HUES64 (cell line): ENCODE measurements around the gene FIBIN.

Experiments
- H3K27ac ChIP-seq: 2 replicates; pipeline ENCODE4 v1.7.0; 2013; ENCODE audit warnings: low read depth, low read length, inconsistent platforms
- H3K27me3 ChIP-seq: 2 replicates; pipeline ENCODE4 v1.6.1; 2013; ENCODE audit warnings: mild to moderate bottlenecking, low read length; ENCODE audit not compliant: insufficient read depth
- H3K36me3 ChIP-seq: 2 replicates; pipeline ENCODE4 v1.6.1; 2013; ENCODE audit warnings: mild to moderate bottlenecking, low read length; ENCODE audit not compliant: insufficient read depth
- H3K4me1 ChIP-seq: 2 replicates; pipeline ENCODE4 v1.6.1; 2013; ENCODE audit warnings: mild to moderate bottlenecking, low read length, moderate library complexity; ENCODE audit not compliant: insufficient read depth
- H3K4me3 ChIP-seq: 2 replicates; pipeline ENCODE4 v1.5.1; 2013; ENCODE audit warnings: mild to moderate bottlenecking, low read length, moderate library complexity
- H3K9ac ChIP-seq: 2 replicates; pipeline ENCODE4 v1.6.1; 2013; ENCODE audit warnings: mild to moderate bottlenecking, low read depth, low read length
- H3K9me3 ChIP-seq: 2 replicates; pipeline ENCODE4 v1.6.1; 2013; ENCODE audit warnings: low read depth, low read length; ENCODE audit not compliant: insufficient read depth
- WGBS: fragments of 150-250, 120-280 bp; methylation state at CpG from one replicate; pipeline ENCODE4 v1.1.7; 2013; ENCODE audit warnings: missing lambda C conversion rate; 5-methylcytosine and 5-hydroxymethylcytosine counted together

FIBIN gene

DNA sequence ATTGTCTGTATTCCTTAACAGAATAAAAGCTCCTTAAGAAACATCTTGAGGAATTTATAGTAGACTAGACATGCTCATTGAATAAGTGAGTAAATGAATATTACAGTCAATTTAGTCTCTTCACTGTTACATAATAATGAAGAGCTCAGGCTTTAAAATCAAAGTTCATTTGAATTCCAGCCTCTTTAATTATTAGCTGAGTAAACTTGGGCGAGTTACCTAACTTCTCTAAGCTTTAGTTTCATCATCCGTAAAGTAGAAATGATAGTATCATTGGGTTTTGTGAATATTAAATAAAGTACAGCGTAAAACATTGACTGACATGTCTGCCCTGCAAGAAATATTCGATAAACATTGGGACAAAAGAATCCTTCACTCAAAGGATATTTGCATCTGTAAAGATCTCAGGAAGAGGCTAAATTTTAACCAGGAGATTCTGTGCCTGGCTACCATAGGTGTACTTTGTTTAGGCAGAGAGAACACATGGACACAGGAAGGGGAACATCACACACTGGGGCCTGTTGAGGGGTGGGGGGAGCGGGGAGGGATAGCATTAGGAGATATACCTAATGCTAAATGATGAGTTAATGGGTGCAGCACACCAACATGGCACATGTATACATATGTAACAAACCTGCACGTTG, 31.5 kb downstream of the FIBIN start:
- Histone ChIP-seq H3K9ac (no peak overlapping the region), H3K9me3 (no peaks in the 10 kb centered on the region), H3K27ac (no peak overlapping the region), H3K4me3 (no peak overlapping the region), H3K36me3 (no peaks in the 10 kb centered on the region), H3K4me1 (0 out of 2 replicates have a peak, but pooled peaks cover 3% of the 10 kb centered on the region), H3K27me3 (no peaks in the 10 kb centered on the region)
- 95% methylated on average over 4 of the region's 6 CpGs for WGBS

DNA sequence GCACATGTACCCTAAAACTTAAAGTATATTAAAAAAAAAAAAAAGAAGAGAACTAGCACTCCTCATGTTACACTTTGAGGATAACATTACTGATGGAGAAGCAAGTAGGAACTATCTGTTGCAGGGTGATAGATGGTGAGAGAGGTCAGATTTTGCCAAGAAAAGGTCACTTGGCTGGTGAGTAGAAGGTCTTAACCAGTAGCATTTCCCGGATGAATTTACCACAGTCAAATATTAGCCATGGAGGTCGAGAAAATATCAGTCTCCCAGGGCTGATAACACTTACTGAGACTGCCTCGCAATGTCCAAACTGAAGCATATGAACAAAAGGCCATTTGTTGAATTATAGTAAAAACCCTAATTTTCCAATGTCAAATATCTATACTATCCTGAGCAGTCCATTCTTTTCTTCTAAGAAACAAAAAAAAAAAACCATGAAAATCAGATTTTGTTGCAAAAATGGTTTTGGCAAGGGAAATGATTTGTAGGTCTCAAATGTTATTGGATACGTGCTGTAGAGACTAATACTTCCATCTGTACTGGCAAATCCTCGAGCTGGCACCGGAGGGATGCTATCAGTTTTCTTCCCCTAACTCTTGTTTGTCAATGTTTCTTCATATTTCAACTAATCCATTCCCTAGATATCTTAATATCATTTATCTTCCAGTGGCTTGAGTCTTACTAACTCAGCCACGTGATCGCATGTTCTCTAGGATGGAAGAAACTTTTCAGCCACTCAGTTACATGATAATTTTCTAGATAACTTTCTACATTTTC, 32.2 kb downstream of the FIBIN start:
- Histone ChIP-seq H3K4me3 (no peak overlapping the region), H3K9me3 (no peaks in the 10 kb centered on the region), H3K4me1 (0 out of 2 replicates have a peak, but pooled peaks cover 3% of the 10 kb centered on the region), H3K36me3 (no peaks in the 10 kb centered on the region), H3K27ac (no peak overlapping the region), H3K27me3 (no peaks in the 10 kb centered on the region), H3K9ac (no peak overlapping the region)
- WGBS: 96% methylated on average over 8 of the region's 8 CpGs

DNA sequence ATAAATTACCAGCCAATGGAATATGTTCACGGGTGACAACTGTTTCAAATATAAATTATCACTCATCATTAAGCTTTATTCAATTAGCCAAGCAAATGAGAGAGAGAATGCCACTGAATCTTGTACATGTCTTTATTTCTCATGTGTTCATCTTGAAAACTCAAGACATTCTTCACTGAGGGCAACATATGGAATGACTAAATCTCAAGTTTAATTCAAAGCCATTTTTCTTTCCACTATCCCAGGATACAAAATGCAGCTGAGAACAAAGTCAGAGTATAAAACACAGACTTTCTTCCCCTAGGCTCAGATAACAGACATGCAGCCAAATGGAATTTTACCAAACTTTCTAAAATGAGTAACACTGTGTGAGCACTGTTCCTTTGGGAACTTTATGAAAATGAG, 34.7 kb downstream of the FIBIN start:
- no peaks in the 10 kb centered on the region for H3K27me3 ChIP-seq
- H3K27ac ChIP-seq: no peak overlapping the region
- no peaks in the 10 kb centered on the region for H3K9me3 ChIP-seq
- 0 out of 2 replicates have a peak, but pooled peaks cover 3% of the 10 kb centered on the region for H3K4me1 ChIP-seq
- WGBS: 93% methylated on average over 1 of the region's 1 CpG
- H3K36me3 ChIP-seq: no peaks in the 10 kb centered on the region
- H3K4me3 ChIP-seq: no peak overlapping the region
- no peak overlapping the region for H3K9ac ChIP-seq

DNA sequence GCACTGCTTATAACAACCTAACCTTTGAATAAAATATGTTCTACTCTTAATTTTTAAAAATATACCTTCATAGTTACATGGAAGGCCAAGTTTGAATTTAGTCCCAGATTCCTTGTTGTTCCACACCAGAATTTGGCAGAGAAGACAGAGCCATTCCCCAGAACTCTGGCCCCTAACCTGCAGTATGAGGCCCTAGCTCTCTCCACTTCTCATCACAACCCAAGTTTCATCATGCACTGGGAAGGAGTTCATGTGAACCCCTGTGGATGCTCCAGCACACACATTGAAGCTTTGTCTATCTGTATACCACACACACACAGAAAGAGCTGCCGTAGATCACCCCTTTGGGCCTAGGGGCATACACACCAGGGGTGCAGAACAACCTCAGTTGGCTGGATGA, 36.1 kb downstream of the FIBIN start:
- WGBS: 80% methylated on average over 1 of the region's 1 CpG
- Histone ChIP-seq H3K9ac (no peak overlapping the region), H3K4me3 (no peak overlapping the region), H3K9me3 (no peaks in the 10 kb centered on the region), H3K27ac (no peak overlapping the region), H3K4me1 (0 out of 2 replicates have a peak, but pooled peaks cover 3% of the 10 kb centered on the region), H3K36me3 (no peaks in the 10 kb centered on the region), H3K27me3 (no peaks in the 10 kb centered on the region)

DNA sequence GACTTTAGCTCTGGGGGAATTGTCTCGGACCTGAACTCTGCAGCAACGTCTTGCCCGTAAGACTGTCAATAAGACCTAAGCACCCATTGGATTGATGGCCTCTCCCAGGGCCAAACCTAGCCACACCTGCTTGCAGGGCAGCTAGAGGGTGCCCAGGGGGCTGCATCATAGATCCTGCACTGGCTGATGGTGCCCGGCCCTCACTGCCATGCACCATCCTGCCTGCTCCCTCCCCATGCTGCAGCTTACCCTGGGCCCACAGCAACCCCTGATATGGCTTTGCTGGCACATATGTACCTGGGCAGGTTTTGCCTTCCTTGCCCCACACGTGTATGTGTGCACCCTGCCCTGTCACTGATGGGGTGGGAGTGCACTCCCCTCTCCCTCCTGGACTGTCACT, 37.8 kb downstream of the FIBIN start:
- Histone ChIP-seq H3K36me3 (no peaks in the 10 kb centered on the region), H3K4me3 (no peak overlapping the region), H3K27ac (no peak overlapping the region), H3K4me1 (no peaks in the 10 kb centered on the region), H3K9me3 (no peaks in the 10 kb centered on the region), H3K9ac (no peak overlapping the region), H3K27me3 (no peaks in the 10 kb centered on the region)
- 88% methylated on average over 5 of the region's 5 CpGs for WGBS

DNA sequence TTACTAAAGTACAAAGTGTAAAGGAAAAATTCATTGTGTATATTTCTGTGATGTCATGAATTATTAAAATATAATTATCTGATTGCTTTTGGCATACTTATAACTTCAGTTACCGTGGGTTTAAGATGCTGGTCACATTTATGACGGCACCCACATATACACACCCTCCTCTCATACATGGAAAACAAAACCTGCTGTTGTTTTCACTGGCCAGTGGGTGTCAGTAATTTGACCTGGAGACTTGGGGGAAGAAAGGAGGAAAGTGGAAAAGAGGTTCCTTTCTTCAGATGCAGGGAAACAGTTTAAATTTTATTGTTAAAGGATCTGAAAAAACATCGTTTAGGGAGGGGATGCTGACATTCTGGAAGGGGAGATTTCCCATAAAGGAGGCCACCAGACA, 46.0 kb downstream of the FIBIN start:
- Histone ChIP-seq H3K4me3 (no peak overlapping the region), H3K27me3 (no peaks in the 10 kb centered on the region), H3K4me1 (peaks cover 9% of the 10 kb centered on the region; the same call in 1 of the 2 replicates), H3K36me3 (no peaks in the 10 kb centered on the region), H3K27ac (no peak overlapping the region), H3K9me3 (no peaks in the 10 kb centered on the region), H3K9ac (no peak overlapping the region)
- 77% methylated on average over 3 of the region's 3 CpGs for WGBS

DNA sequence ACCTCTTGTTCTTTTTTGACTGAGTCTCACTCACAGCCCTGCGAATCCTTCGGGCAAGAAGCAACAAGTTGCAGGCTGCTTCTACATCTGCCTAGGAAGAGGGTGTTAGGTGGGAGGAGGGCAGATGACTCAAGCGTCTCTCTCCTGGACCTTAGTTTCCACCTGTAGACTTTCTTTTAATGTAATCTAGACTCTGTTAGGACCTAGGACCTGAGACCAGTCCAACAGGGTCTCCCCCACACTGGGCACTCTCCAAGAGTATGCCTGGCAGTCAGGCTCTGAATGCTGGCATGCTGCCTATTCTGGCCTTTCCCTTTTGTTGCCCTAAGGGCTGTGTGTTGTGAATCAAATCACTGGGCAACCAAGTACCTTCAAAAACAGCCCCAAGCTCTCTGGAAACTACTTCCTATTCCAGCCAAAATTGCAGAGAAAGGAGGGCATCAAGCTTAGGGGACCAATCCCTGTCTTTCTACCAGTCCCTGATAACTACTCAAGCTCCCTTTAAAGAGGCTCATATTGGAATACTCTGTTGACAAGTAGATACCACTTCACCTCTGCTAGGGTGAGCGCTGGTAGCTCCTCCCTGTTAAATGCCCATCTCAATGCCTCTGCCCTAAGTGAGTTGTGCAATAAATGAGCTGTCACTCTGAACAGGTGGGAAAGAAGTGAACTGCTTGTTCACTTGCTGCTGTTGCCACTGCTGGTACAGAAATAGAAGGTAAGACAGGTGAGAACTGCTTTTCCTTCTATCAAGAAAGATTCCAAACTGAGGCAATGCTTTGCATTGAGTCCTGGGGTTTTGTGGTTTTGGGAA, 46.6 kb downstream of the FIBIN start, which contains the start of gene BBOX1:
BBOX1 (plus strand) TSS at position 514 of the 814 bp plus-strand sequence. CDS start 14,616 bp downstream, outside the sequence.
- Histone ChIP-seq H3K4me1 (peaks cover 9% of the 10 kb centered on the region; the same call in 1 of the 2 replicates), H3K36me3 (no peaks in the 10 kb centered on the region), H3K9ac (no peak within 1 kb of the TSS), H3K27ac (no peak within 1 kb of the TSS), H3K9me3 (no peaks in the 10 kb centered on the region), H3K27me3 (no peaks in the 10 kb centered on the region), H3K4me3 (no peak within 1 kb of the TSS)
- 66% methylated on average over 4 of the region's 4 CpGs for WGBS

DNA sequence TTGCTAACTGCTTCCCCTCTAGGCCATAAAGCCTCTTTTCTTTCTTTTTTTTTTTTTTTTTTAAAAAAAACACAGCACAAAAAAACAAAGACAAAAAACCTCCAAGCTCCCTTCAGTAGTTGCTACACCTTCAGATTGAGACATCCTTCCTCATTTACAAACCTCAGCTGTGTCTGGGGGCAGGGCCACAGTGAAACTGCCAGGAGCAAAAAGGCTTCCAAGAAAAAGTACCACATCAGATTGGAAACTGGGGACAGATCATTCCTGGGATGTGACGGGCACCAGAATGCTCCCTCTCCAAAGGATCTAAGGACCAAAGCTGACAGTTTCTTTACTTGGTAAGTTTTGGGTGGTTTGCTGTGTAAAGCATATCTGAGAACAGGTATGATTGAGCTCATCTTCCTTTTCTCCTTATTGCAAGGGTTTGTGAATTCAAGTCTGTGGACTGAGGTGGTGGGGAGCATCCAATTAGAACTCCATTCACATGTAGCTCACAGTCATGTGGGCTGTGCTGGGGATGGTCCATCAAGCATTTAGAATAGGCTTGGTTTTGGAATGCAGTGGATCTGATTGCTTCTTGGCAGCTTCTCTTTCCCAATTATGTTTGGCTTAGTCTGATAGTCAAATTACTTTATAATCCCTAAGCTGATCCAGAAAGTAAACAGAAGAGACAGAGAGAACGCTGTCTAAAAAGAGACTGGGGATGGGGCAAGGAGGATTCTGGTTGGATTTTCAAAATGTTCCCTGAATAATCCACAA, 47.4 kb downstream of the FIBIN start:
- H3K27me3 ChIP-seq: no peaks in the 10 kb centered on the region
- H3K27ac ChIP-seq: no peak overlapping the region
- H3K4me1 ChIP-seq: peaks cover 9% of the 10 kb centered on the region; the same call in 1 of the 2 replicates
- no peak overlapping the region for H3K9ac ChIP-seq
- 96% methylated on average over 1 of the region's 2 CpGs for WGBS
- H3K9me3 ChIP-seq: no peaks in the 10 kb centered on the region
- no peaks in the 10 kb centered on the region for H3K36me3 ChIP-seq
- H3K4me3 ChIP-seq: no peak overlapping the region
